ENCODE results near the gene RAB11FIP3.
A peak's percentile ranks its signal among the peaks of the same experiment; 100 is the strongest.

- TF ChIP-seq POLR2AphosphoS5 (IDR thresholded peaks at IDR 0.05) (peak in 1 of 3 donors; percentile 43), CTCF (IDR thresholded peaks at IDR 0.05 in 8 of 11, conservative IDR thresholded peaks at IDR 0.05 in 3 of 11) (no peak), POLR2A (IDR thresholded peaks at IDR 0.05) (no peak)
Observed at GRCh38 chr16:397135-397661, 28.3 kb upstream of the RAB11FIP3 start, which contains the start of gene NME4.

Measured in spleen (tissue), 7 donors.